ENCODE results near the gene R3HDM4.

DNA sequence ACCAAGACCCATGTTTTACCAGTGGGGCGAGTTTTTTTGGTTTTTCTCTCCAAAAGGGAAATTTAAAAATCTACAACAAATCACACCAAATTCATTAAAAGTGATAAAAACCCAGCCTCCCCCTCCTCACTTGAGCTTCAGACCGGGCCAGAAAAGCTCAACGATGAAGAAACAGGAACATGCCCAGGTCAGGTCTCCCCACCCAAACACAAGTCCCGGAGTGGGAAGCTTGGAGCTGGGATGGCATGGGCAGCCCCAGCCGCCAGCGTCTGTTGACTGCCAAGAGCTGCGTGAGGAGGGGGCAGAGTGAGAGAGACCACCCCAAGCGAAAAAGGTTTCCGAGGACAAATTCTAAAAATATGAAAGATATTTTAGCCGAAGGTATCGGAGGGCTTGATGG lies 16.0 kb downstream of the R3HDM4 start:
- TF ChIP-seq POLR2A (IDR thresholded peaks at IDR 0.05): no peak
- TF ChIP-seq, protein P1, sequence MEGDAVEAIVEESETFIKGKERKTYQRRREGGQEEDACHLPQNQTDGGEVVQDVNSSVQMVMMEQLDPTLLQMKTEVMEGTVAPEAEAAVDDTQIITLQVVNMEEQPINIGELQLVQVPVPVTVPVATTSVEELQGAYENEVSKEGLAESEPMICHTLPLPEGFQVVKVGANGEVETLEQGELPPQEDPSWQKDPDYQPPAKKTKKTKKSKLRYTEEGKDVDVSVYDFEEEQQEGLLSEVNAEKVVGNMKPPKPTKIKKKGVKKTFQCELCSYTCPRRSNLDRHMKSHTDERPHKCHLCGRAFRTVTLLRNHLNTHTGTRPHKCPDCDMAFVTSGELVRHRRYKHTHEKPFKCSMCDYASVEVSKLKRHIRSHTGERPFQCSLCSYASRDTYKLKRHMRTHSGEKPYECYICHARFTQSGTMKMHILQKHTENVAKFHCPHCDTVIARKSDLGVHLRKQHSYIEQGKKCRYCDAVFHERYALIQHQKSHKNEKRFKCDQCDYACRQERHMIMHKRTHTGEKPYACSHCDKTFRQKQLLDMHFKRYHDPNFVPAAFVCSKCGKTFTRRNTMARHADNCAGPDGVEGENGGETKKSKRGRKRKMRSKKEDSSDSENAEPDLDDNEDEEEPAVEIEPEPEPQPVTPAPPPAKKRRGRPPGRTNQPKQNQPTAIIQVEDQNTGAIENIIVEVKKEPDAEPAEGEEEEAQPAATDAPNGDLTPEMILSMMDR (IDR thresholded peaks at IDR 0.05): no peak
- no peak for TF ChIP-seq POLR2AphosphoS5 (IDR thresholded peaks at IDR 0.05)

All from gastroesophageal sphincter (tissue), 3 donors.